DND-41 (cell line): ENCODE measurements around the gene MYH9.

Source experiments
- ATAC-seq: fragments of 200-7000 bp; cut with Tn5 transposase; 3 replicates; pipeline ENCODE4 v1.9.1; 2021; ENCODE audit warnings: low read depth; ENCODE audit not compliant: insufficient read depth
- DNase-seq: peaks from one replicate; pipeline ENCODE4 v3.0.0-alpha.2; 2020
- H2AFZ ChIP-seq: 2 replicates; pipeline ENCODE4 v1.6.0; 2012; ENCODE audit warnings: low read depth, low read length
- H3K27ac ChIP-seq: 2 replicates; pipeline ENCODE4 v1.5.1; 2012; ENCODE audit warnings: low read length, inconsistent platforms
- H3K27me3 ChIP-seq: fragments of 200-600 bp; sonication (generic); 2 replicates; pipeline ENCODE4 v1.6.0; 2012; ENCODE audit warnings: low read length, mild to moderate bottlenecking, inconsistent platforms; ENCODE audit not compliant: insufficient read depth, poor library complexity
- H3K36me3 ChIP-seq: 2 replicates; pipeline ENCODE4 v1.5.1; 2012; ENCODE audit warnings: low read length, inconsistent platforms; ENCODE audit not compliant: insufficient read depth
- H3K4me1 ChIP-seq: 2 replicates; pipeline ENCODE4 v1.5.1; 2012; ENCODE audit warnings: mild to moderate bottlenecking, low read length; ENCODE audit not compliant: insufficient read depth
- H3K4me2 ChIP-seq: 2 replicates; pipeline ENCODE4 v1.6.0; 2012; ENCODE audit warnings: mild to moderate bottlenecking, moderate library complexity, low read length, inconsistent platforms; ENCODE audit not compliant: insufficient read depth
- H3K4me3 ChIP-seq, 2 experiments: fragments of 200-600 bp in 1 of 2; shearing (Covaris generic) in 1 of 2; 2 replicates each; pipeline ENCODE4 v1.5.1; 2012 to 2016; ENCODE audit warnings: inconsistent platforms in 2 of 2, low read length in 2 of 2, mild to moderate bottlenecking in 2 of 2, low read depth in 1 of 2, moderate library complexity in 1 of 2
- H3K79me2 ChIP-seq: 2 replicates; pipeline ENCODE4 v1.6.0; 2012; ENCODE audit warnings: low read length, inconsistent platforms; ENCODE audit not compliant: insufficient read depth
- H3K9ac ChIP-seq: 2 replicates; pipeline ENCODE4 v1.6.0; 2012; ENCODE audit warnings: low read depth, mild to moderate bottlenecking, inconsistent platforms, low read length, moderate library complexity
- H3K9me3 ChIP-seq: 2 replicates; pipeline ENCODE4 v1.5.1; 2012; ENCODE audit warnings: low read length, moderate library complexity, mild to moderate bottlenecking, inconsistent platforms; ENCODE audit not compliant: insufficient read depth, severe bottlenecking
- H4K20me1 ChIP-seq: 2 replicates; pipeline ENCODE4 v1.6.0; 2012; ENCODE audit warnings: low read length; ENCODE audit not compliant: insufficient read depth
- EZH2 ChIP-seq: IDR thresholded peaks from 3 replicates; pipeline ENCODE4 v1.6.1; 2012; ENCODE audit warnings: borderline replicate concordance, low read depth, mild to moderate bottlenecking, moderate library complexity, low read length, inconsistent platforms; ENCODE audit not compliant: severe bottlenecking
- TF ChIP-seq, protein P1 (sequence below): IDR thresholded peaks from 2 replicates; pipeline ENCODE4 v1.5.1; 2012; ENCODE audit warnings: borderline replicate concordance, low read length, moderate library complexity, mild to moderate bottlenecking; ENCODE audit not compliant: poor library complexity, severe bottlenecking; ENCODE audit errors: extremely low read depth

The MYH9 gene

DNA sequence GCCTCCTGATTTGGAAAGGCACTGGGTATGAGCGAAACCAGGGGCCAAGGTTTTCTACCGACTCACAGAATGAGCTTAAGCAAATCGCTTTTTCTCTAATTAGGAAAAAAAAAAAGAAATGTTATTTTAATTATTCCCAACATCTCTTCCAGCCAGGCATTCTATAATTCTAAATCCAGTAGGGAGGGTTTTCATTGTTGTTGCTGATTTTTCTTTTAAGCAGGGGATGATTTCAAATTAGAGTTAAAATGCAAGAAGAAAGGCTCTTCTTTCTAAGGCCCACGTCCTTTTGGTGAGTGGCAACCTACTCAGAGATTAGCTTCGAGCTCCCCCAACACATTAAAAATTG lies 8.9 kb downstream of the MYH9 start:
- peaks cover 72% of the 10 kb centered on the region for H4K20me1 ChIP-seq
- H3K4me1 ChIP-seq, result peaks cover 68% of the 10 kb centered on the region
- peaks cover 40% of the 10 kb centered on the region for H3K36me3 ChIP-seq
- H3K4me2 ChIP-seq, result no peak overlapping the region
- H3K27ac ChIP-seq, result 0 out of 2 replicates have a peak overlapping the region, but pooled peaks have one; percentile 60
- H3K9me3 ChIP-seq, result no peaks in the 10 kb centered on the region
- no peak overlapping the region for H2AFZ ChIP-seq
- ATAC-seq (no peak), DNase-seq (no peak)
- TF ChIP-seq, protein P1, sequence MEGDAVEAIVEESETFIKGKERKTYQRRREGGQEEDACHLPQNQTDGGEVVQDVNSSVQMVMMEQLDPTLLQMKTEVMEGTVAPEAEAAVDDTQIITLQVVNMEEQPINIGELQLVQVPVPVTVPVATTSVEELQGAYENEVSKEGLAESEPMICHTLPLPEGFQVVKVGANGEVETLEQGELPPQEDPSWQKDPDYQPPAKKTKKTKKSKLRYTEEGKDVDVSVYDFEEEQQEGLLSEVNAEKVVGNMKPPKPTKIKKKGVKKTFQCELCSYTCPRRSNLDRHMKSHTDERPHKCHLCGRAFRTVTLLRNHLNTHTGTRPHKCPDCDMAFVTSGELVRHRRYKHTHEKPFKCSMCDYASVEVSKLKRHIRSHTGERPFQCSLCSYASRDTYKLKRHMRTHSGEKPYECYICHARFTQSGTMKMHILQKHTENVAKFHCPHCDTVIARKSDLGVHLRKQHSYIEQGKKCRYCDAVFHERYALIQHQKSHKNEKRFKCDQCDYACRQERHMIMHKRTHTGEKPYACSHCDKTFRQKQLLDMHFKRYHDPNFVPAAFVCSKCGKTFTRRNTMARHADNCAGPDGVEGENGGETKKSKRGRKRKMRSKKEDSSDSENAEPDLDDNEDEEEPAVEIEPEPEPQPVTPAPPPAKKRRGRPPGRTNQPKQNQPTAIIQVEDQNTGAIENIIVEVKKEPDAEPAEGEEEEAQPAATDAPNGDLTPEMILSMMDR, result no peak
- no peak for TF ChIP-seq EZH2
- no peaks in the 10 kb centered on the region for H3K27me3 ChIP-seq
- peaks cover 97% of the 10 kb centered on the region for H3K79me2 ChIP-seq
- no peak overlapping the region for H3K9ac ChIP-seq
- H3K4me3 ChIP-seq, result no peak overlapping the region

DNA sequence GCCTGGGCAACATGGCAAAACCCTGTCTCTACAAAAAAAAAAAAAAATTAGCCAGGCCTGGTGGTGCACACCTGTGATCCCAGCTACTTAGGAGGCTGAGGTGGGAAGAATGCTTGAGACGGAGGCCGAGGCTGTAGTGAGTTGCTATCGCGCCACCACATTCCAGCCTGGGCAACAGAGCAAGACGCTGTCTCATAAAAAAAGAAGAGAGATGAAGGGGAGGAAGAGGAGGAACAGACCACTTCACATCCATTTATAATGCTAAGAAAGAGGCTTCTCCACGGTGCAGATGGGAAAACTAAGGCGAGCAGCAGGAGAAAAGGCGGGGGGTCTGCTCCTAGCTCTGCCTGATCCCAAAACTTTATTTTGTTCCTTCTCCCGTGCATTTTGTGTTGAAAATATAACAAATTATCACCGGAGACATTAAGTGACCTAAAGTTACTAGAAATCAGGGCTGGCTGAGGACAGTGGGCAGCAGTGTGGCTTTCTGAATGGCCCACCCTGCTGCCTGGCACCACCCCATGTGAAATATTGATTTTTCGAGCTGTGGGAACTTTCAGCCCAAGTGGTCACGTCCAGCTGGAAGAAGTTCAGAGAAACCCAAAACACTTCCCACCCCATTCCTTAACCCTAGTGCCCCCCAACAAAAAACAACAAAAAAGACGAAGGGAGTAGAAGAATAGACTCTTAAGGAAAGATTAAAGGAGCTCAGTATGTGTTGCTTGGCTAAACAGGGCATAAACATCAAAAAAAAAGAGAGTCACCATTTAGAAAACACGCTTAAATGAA lies 9.5 kb downstream of the MYH9 start:
- no peak for TF ChIP-seq EZH2
- TF ChIP-seq, protein P1, result no peak
- DNase-seq (no peak), ATAC-seq (no peak)
- Histone ChIP-seq H3K4me1 (peaks cover 70% of the 10 kb centered on the region), H3K4me2 (peak overlapping the region; percentile 25), H3K4me3 (no peak overlapping the region), H3K79me2 (peaks cover 97% of the 10 kb centered on the region), H3K27ac (peak overlapping the region; percentile 60), H3K9me3 (no peaks in the 10 kb centered on the region), H3K36me3 (peaks cover 43% of the 10 kb centered on the region), H2AFZ (no peak overlapping the region), H3K9ac (0 out of 2 replicates have a peak overlapping the region, but pooled peaks have one; percentile 8), H4K20me1 (peaks cover 75% of the 10 kb centered on the region), H3K27me3 (no peaks in the 10 kb centered on the region)

DNA sequence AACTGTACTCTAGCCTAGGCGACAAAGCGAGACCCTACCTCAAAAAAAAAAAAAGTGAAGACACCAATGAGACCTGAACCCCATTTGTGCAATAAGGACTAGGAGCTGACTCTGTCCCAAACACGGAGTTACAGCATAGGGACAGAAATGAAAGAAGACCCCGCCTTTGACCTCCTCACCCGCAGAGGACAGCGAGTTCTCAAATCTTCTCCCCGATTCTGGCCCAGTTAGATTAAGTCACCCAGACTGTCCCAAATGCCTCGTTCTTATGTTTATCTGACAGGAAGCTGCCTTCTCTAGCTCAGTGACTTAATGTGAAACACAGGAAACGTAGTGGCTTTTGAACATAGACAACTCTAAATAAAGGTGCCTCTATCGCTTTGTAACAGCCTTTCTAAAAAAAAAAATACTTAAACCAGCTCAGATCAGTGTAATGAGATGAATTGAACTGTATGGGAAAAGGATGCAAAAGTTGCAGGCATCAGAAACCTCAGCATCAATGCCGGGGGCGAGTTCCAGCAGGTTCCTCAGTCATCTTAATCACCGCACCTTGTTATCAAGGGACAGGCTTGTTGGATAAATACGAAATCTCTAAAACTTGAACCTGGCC lies 10.6 kb downstream of the MYH9 start:
- Histone ChIP-seq H3K27ac (peak overlapping the region; percentile 61), H3K4me2 (peak overlapping the region; percentile 25)
- peak; percentile 95 for ATAC-seq

More for the DNA sequence above, 10.6 kb downstream of the MYH9 start:
- Histone ChIP-seq H3K79me2 (peaks cover 98% of the 10 kb centered on the region), H2AFZ (no peak overlapping the region), H4K20me1 (peaks cover 80% of the 10 kb centered on the region), H3K27me3 (no peaks in the 10 kb centered on the region), H3K36me3 (peaks cover 39% of the 10 kb centered on the region), H3K9me3 (no peaks in the 10 kb centered on the region), H3K4me1 (peaks cover 77% of the 10 kb centered on the region), H3K4me3 (no peak overlapping the region), H3K9ac (peak overlapping the region; percentile 23; the same call in 1 of the 2 replicates)
- TF ChIP-seq EZH2, result no peak
- TF ChIP-seq, protein P1, result no peak
- peak; percentile 30 for DNase-seq
